IgD-negative memory B cell (primary cell): ENCODE data around the gene APAF1. TPM values are rescaled to one million over a fixed set of nuclear protein-coding genes. Genes with fewer than 3 reads are reported as not detected.
A peak's percentile ranks its signal among the peaks of the same experiment; 100 is the strongest.
"Not testable (repeated sequence)": the region's sequence is repeated elsewhere in the genome, so short reads cannot be mapped to it uniquely, and the experiment has no call there.

Experiments used
- H3K27ac Mint-ChIP-seq, 3 donors: one replicate each; pipeline ENCODE4 v1.8.0; 2020 to 2022; ENCODE audit warnings: mild to moderate bottlenecking in 3 of 3, mixed read lengths in 3 of 3, moderate library complexity in 1 of 3
- H3K27me3 Mint-ChIP-seq: one replicate; pipeline ENCODE4 v1.8.0; 2021; ENCODE audit warnings: mixed read lengths
- H3K36me3 Mint-ChIP-seq: one replicate; pipeline ENCODE4 v1.8.0; 2020; ENCODE audit warnings: mild to moderate bottlenecking, mixed read lengths
- H3K4me1 Mint-ChIP-seq, 3 donors: one replicate each; pipeline ENCODE4 v1.8.0; 2020 to 2022; ENCODE audit warnings: mixed read lengths in 3 of 3, mild to moderate bottlenecking in 1 of 3
- H3K4me3 Mint-ChIP-seq, 4 donors: one replicate each; pipeline ENCODE4 v1.8.0; 2020 to 2022; ENCODE audit warnings: mild to moderate bottlenecking in 4 of 4, mixed read lengths in 4 of 4, moderate library complexity in 3 of 4
- H3K9me3 Mint-ChIP-seq, 3 donors: one replicate each; pipeline ENCODE4 v1.8.0; 2020 to 2021; ENCODE audit warnings: mixed read lengths in 3 of 3, mild to moderate bottlenecking in 1 of 3
- polyA plus RNA-seq: library from polyadenylated mRNA; unstranded; fragments of 300-500 nt; fragmentation: Illumina TruSeq; gene quantifications from one replicate; pipeline ENCODE4 v1.2.3, GENCODE V29; 2021

The APAF1 gene
- polyA plus RNA-seq, 1 donor from 2014 or later: 10.6 TPM

DNA sequence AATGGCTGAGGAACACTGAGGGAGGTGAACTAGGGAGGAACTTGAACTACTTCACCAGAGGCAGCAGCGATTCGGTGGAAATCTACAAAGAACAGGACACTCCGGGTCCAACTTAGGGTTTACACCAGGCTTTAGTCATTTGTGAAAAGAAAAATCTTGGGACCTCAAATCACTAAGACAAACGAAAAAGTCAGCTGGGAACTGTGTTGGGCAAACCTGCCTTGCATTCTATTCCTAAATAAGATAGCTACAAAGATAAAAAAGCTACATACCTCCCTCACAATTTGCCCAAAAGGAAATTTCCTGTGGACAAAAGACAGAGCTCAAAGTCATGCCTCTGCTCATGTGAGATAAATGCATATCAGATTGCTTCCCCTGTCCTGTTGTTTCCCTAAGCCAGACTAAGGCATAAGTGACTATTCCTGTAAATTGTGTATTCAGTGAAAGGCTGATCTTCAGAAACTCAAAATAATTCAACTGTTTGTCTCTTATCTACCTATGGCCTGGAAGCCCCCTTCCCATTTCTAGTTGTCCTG, 106.6 kb downstream of the APAF1 start:
- Mint-ChIP-seq H3K4me1 (peaks cover 0 to 4% (median 0%) of the 10 kb centered on the region in 3 donors), H3K27me3 (peaks cover 12% of the 10 kb centered on the region), H3K4me3 (no peak overlapping the region), H3K36me3 (no peaks in the 10 kb centered on the region), H3K9me3 (no peaks in the 10 kb centered on the region), H3K27ac (no peak overlapping the region)

DNA sequence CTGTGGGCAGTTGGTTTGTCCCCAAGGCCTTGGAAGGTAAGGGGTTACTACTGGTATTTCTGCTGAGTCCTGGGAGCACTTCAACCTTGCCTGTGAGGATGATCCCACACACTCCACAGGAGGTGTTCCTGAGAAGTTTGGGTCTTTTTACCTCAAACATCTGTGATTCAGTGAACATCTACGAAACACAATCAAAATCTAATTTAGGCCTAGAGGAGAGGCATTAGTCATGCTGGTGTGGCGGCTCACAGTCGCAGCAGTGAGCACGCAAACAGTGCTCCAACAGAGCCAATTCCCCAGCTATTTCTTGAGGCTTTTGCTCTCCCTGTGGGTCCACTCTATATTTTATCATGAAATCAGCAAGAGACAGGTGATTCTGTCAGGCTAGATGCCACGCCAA, 107.6 kb downstream of the APAF1 start:
- Mint-ChIP-seq H3K4me3 (no peak overlapping the region), H3K4me1 (peaks cover 0 to 4% (median 0%) of the 10 kb centered on the region in 3 donors), H3K36me3 (no peaks in the 10 kb centered on the region), H3K9me3 (no peaks in the 10 kb centered on the region), H3K27me3 (peaks cover 7% of the 10 kb centered on the region), H3K27ac (no peak overlapping the region)

DNA sequence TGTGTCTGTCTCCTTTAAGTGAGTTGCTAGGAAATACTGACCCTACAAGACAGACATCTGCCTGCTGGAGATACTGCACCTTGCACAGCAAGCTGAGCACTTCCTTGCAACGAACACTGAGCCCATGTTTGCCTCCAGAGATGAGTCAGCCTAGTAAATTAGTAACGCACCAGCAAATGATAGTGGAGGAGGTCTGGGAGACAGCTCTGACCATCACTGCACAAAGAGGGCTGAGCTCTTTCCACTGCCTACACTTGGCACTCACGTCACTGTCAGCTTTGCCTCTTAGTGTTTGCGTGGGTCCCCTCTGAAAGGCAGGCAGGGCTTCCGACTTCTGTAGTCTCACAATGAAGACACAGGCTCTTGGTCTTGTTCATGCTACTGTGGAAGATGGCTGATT, 109.0 kb downstream of the APAF1 start:
- H3K4me3 Mint-ChIP-seq: no peak overlapping the region
- H3K27me3 Mint-ChIP-seq: peaks cover 3% of the 10 kb centered on the region
- peaks cover 0 to 4% (median 0%) of the 10 kb centered on the region in 3 donors for H3K4me1 Mint-ChIP-seq
- no peaks in the 10 kb centered on the region for H3K9me3 Mint-ChIP-seq
- H3K36me3 Mint-ChIP-seq: no peaks in the 10 kb centered on the region
- no peak overlapping the region for H3K27ac Mint-ChIP-seq

DNA sequence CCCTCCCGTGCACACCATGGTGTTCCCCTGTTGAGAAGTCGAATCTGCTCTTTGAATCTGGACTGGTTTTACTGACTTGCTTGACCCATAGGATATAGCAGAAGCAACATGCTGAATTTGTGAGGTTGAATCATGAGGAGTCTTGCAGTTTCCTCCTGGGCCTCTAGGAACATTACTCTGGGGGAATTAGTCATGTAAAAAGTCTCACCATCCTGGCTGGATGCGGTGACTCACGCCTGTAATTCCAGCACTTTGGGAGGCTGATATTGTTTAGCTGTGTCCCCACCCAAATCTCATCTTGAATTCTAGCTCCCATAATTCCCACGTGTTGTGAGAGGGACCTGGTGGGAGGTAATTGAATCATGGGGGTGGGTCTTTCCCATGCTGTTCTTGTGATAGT, 110.8 kb downstream of the APAF1 start:
- not testable (repeated sequence) for H3K9me3 Mint-ChIP-seq, H3K27ac Mint-ChIP-seq, H3K36me3 Mint-ChIP-seq, H3K4me1 Mint-ChIP-seq, H3K27me3 Mint-ChIP-seq, H3K4me3 Mint-ChIP-seq

DNA sequence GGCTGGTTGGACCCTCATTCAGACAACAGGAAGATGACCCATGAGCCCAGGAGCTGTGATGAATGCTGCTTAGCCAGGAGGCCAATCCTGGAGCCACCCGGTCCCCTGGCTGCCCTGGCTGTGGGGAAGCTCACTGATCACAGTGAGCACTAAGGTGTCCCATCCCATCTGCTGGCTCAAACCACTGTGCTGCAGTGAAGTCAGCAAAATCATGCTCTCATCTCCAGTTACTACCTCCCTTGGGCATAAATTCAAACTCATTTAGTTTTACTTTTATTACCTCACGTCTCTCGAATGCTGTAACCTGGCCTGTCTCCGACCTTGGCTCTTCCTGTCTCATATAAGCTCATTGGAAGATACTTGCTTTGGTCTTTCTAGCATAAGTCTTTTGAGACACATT, 112.4 kb downstream of the APAF1 start:
- H3K4me1 Mint-ChIP-seq: peaks cover 0 to 4% (median 0%) of the 10 kb centered on the region in 3 donors
- no peaks in the 10 kb centered on the region for H3K27me3 Mint-ChIP-seq
- no peak overlapping the region for H3K27ac Mint-ChIP-seq
- H3K36me3 Mint-ChIP-seq: no peaks in the 10 kb centered on the region
- no peaks in the 10 kb centered on the region for H3K9me3 Mint-ChIP-seq
- H3K4me3 Mint-ChIP-seq: peak overlapping the region in 1 of 4 donors; percentile 25

DNA sequence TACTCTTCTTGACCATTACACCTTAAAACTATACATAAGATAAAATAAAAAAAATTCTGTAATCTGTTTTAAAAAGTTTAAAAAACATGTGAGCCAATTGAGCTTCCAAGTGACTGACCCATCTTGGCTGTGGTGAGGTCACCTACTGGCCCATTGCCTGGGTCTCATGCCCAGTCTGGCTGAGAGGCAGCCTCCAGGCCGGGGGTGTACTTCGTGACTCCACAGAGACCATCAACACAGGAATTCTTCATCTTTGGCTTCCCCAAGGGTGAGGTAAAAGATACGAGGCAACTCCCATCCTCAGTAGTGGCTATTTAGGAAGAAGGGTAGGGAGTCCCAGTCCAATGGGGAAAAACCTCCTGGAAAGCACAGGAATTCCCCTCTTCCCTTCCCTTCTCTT, 113.2 kb downstream of the APAF1 start:
- Mint-ChIP-seq H3K27me3 (no peaks in the 10 kb centered on the region), H3K4me1 (peaks cover 0 to 4% (median 0%) of the 10 kb centered on the region in 3 donors)

DNA sequence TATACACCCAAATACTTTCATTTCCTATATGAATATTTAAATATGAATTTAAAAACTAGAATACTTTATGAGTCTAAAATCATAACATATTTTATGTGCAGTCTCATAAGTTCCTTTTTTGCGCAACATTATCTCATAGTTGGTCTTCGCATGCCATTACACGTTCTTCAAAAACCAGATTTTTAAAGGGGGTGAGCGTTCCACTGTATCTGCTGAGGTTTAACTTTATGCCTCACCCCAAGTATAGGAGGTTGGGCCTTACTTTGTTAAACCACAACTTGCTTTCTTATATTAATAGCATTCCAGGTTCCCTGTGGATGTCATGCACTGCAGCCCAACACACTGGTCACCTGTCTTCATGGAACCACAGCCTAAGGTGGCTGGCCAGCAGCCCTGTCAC, 118.6 kb downstream of the APAF1 start:
- H3K9me3 Mint-ChIP-seq: no peaks in the 10 kb centered on the region
- no peaks in the 10 kb centered on the region for H3K4me1 Mint-ChIP-seq
- no peaks in the 10 kb centered on the region for H3K36me3 Mint-ChIP-seq
- no peak overlapping the region for H3K4me3 Mint-ChIP-seq
- H3K27ac Mint-ChIP-seq: no peak overlapping the region
- peaks cover 3% of the 10 kb centered on the region for H3K27me3 Mint-ChIP-seq

More for the DNA sequence above, 113.2 kb downstream of the APAF1 start:
- H3K9me3 Mint-ChIP-seq: no peaks in the 10 kb centered on the region
- H3K27ac Mint-ChIP-seq: no peak overlapping the region
- no peak overlapping the region for H3K4me3 Mint-ChIP-seq
- H3K36me3 Mint-ChIP-seq: no peaks in the 10 kb centered on the region

DNA sequence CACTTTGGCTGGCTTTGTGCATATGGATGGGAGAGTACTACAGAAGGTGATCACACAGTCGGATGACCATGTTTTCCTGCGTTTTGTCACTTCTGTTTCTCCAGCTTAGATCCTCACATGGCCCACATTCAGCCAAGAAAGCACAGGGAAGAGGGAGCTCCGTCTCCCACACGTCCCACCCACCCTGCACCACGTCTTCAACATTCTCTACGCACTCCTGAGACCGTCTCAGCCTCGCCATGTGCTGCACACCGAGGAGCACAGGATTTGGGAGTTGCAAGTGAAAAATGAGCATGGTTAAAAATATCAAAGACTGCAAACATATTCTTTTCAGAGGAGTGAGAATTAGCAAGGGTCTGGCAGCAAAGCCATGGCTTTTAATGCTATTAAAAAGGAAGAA, 122.2 kb downstream of the APAF1 start:
- H3K27me3 Mint-ChIP-seq: peaks cover 3% of the 10 kb centered on the region
- H3K4me1 Mint-ChIP-seq: no peaks in the 10 kb centered on the region
- no peak overlapping the region for H3K27ac Mint-ChIP-seq
- no peaks in the 10 kb centered on the region for H3K36me3 Mint-ChIP-seq
- no peaks in the 10 kb centered on the region for H3K9me3 Mint-ChIP-seq
- no peak overlapping the region for H3K4me3 Mint-ChIP-seq

DNA sequence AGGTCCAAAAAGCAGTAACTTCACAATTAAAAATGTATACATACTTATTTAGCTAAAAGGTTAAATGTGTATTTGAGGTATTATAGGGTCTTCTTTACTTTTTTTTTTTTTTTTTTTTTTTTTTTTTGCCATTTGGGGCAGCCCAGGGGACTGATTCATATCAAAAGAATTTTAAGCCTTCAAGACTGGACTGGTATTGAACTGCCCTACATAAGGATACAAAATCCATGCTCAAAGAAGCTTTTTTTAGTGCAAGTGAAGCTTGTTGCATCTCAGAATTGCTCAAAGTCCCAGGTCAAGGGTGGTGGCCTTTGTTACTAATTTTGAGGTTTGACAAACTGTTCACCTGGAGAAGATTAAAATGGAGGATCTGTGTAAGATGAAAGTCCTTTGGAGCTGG, 124.0 kb downstream of the APAF1 start:
- Mint-ChIP-seq H3K27ac (no peak overlapping the region), H3K27me3 (peaks cover 3% of the 10 kb centered on the region), H3K9me3 (no peaks in the 10 kb centered on the region), H3K4me1 (no peaks in the 10 kb centered on the region), H3K36me3 (no peaks in the 10 kb centered on the region), H3K4me3 (no peak overlapping the region)

DNA sequence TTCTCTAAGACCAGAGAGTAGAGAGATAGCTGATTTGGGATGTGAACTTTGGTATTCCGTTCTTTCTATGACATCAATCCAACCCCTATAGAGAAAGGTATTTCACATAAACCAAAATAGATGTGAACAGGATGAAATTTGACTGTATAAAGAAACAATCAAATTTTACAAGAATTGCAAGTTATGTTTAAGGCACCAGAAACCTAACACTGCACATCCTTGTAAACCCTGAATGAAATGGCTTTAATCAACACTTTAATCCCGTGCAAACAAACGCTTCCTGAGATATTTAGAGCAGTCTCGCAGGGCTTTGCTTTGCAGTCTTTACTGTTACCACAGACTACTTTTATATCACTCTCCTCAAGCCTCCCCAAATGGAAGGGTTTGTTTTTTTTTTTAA, 125.1 kb downstream of the APAF1 start:
- H3K27me3 Mint-ChIP-seq: peaks cover 3% of the 10 kb centered on the region

DNA sequence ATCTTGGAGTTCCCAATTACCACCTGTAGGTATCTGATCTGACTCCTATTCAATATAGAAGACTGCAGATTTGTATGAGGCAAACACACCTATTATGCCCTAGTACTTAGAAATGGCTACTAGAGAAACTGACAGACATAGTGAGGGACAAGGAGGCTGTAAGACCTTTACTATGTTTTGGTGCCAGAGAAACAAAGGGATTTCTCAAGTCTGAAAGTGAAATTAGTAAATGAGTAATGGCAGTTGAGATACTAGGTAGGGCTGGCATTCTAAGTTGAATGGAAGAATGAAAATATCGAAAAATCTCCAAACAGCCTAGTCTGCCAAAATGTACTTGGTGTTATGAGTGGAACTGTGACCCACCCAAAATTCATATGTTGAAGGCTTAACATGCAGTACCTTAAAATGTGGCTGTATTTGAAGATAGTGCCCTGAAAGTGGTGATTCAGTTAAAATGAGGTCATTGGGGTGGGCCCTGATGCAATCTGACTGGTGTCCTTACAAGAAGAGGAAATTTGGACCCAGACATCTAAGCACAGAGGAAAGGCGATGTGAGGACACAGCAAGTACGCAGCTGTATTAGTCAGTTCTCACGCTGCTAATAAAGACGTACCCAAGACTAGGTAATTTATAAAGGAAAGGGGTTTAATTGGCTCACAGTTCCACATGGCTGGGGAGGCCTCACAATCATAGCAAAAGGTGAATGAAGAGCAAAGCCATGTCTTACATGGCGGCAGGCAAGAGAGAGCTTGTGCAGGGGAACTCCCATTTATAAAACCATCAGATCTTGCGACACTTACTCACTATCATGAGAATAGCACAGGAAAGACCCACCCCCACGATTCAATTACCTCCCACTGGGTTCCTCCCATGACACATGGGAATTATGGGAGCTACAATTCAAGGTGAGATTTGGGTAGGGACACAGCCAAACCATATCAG, 127.0 kb downstream of the APAF1 start:
- Mint-ChIP-seq H3K27ac (no peak overlapping the region), H3K9me3 (no peaks in the 10 kb centered on the region)

More for the DNA sequence above, 125.1 kb downstream of the APAF1 start:
- Mint-ChIP-seq H3K4me3 (no peak overlapping the region), H3K9me3 (no peaks in the 10 kb centered on the region), H3K36me3 (no peaks in the 10 kb centered on the region), H3K27ac (no peak overlapping the region), H3K4me1 (no peaks in the 10 kb centered on the region)

DNA sequence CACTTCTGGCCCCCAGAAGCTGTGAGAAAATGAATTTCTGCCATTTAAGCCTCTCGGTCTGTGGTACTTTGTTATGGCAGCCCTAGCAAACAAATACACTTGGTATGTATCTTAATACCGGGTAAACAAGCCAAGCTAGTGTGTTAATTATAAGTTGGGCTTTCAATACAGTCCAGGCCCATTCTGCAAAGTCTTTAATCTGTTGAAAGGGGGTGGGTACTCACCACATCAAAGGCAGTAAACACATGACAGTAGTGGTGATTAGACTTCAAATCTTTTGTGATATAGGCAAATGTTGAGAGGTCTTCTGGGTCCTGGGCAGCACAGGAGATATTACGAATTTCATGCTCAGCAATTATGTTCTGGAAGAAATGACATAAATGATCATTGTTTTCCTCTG, 127.7 kb downstream of the APAF1 start:
- no peak overlapping the region for H3K27ac Mint-ChIP-seq
- no peaks in the 10 kb centered on the region for H3K36me3 Mint-ChIP-seq
- no peaks in the 10 kb centered on the region for H3K9me3 Mint-ChIP-seq
- H3K4me1 Mint-ChIP-seq: no peaks in the 10 kb centered on the region
- peaks cover 1% of the 10 kb centered on the region for H3K27me3 Mint-ChIP-seq
- H3K4me3 Mint-ChIP-seq: no peak overlapping the region

More for the DNA sequence above, 127.0 kb downstream of the APAF1 start:
- no peaks in the 10 kb centered on the region for H3K36me3 Mint-ChIP-seq
- peaks cover 1% of the 10 kb centered on the region for H3K27me3 Mint-ChIP-seq
- no peaks in the 10 kb centered on the region for H3K4me1 Mint-ChIP-seq
- no peak overlapping the region for H3K4me3 Mint-ChIP-seq

DNA sequence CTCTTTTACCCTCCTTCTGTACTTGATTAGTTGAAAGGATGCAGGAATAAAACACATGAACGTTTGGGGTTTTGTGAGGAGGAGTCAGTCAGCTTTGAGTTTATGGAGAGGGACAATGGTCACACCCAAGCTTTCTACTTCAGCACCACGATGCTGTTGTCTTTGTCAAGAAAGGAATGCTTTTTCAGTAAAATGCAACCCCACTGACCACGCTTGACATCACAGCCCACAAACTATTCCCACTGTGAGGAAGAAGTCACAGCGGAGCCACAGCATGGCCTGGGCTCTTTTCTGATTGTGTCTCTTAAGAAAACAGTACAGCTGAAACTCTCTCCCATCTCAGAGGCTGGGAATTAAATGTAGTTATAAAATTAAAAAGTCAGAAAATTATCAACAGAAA, 135.2 kb downstream of the APAF1 start:
- no peaks in the 10 kb centered on the region for H3K9me3 Mint-ChIP-seq
- H3K27ac Mint-ChIP-seq: no peak overlapping the region
- H3K36me3 Mint-ChIP-seq: peaks cover 3% of the 10 kb centered on the region
- H3K4me1 Mint-ChIP-seq: no peaks in the 10 kb centered on the region
- no peak overlapping the region for H3K4me3 Mint-ChIP-seq
- H3K27me3 Mint-ChIP-seq: peaks cover 6% of the 10 kb centered on the region

DNA sequence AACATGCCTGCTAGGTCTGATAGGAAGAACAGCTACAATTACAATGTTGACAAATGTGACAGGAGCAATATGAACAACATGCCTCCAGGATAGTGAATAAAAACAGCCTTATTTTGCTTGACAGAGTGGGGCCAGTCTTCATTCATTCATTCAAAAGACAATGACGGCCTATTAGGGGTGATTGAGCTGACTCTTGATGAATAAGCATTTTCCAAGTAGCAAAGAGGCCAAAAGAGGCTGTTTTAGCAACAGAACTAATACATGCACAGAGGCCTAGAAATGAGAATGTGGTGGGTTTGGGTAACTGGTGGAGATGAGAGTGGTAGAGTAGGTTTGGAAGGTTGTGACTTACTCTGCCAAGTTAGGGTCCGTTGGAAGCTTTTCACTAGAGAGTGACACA, 138.3 kb downstream of the APAF1 start:
- Mint-ChIP-seq H3K36me3 (peaks cover 3% of the 10 kb centered on the region), H3K9me3 (no peaks in the 10 kb centered on the region), H3K27ac (no peak overlapping the region), H3K4me3 (no peak overlapping the region), H3K4me1 (no peaks in the 10 kb centered on the region), H3K27me3 (peaks cover 5% of the 10 kb centered on the region)
